Mucosa of descending colon (tissue), 3 donors: ENCODE results near the gene MAPRE2. TPM values are rescaled to one million over a fixed set of nuclear protein-coding genes. Genes with fewer than 3 reads are reported as not detected.

Experiments used
- ATAC-seq: fragments of 200-7000 bp; cut with Tn5 transposase; one replicate; pipeline ENCODE4 v1.9.1; 2020; ENCODE audit warnings: mild to moderate bottlenecking, moderate library complexity
- DNase-seq, 3 donors: peaks; one replicate each; pipeline ENCODE4 v3.0.0-alpha.2; 2020
- H3K36me3 ChIP-seq: fragments of 200-600 bp; one replicate; pipeline ENCODE4 v1.8.0; 2021; ENCODE audit warnings: low read depth, mild to moderate bottlenecking
- H3K4me1 ChIP-seq: fragments of 200-600 bp; one replicate; pipeline ENCODE4 v1.8.0; 2021; ENCODE audit warnings: low read depth, mild to moderate bottlenecking
- H3K4me3 ChIP-seq: fragments of 200-600 bp; one replicate; pipeline ENCODE4 v1.8.0; 2021; ENCODE audit warnings: mild to moderate bottlenecking
- H3K9me3 ChIP-seq: fragments of 200-600 bp; one replicate; pipeline ENCODE4 v1.8.0; 2021; ENCODE audit warnings: mild to moderate bottlenecking
- CTCF ChIP-seq: fragments of 200-600 bp; IDR thresholded peaks from one replicate; pipeline ENCODE4 v1.8.0; 2022; ENCODE audit warnings: antibody characterized with exemption, mild to moderate bottlenecking
- intact Hi-C, 2 donors: fragments of 100-400 bp; cut with DNase I in 1 of 2; cut with micrococcal nuclease in 1 of 2; formaldehyde crosslinking; loops; one replicate each; pipeline versions ENCODE4 v1.11.0 to v1.11.1; 2022; cut with DNase I, micrococcal nuclease
- total RNA-seq, 3 donors: library from RNA; stranded (reverse); fragmentation: NEBNext Ultra II Directional in 2 of 3; extraction: Animal tissue kit (Norgen Biotek cat#: 25700) in 2 of 3; gene quantifications; one replicate each; pipeline versions ENCODE4 v1.2.1 to v1.2.4, GENCODE V29; 2021 to 2023
- donor health status: DM: no; HTN: no; CAD: no; lungs with moderate emphysema.
- donor health status: DM: no; HTN: no; CAD: no.
- donor health status: DM: no; HTN: yes; CAD: no.

Gene MAPRE2
- total RNA-seq, 3 donors from 2014 or later, result 26.4 to 31.3 (median 27.3) TPM

- DNase-seq (no peak), ATAC-seq (no peak)
- no peaks in the 10 kb centered on the region for H3K4me1 ChIP-seq
- no peak overlapping the region for H3K4me3 ChIP-seq
- no peak for TF ChIP-seq CTCF
- H3K36me3 ChIP-seq, result no peaks in the 10 kb centered on the region
- intact Hi-C loops, result loop anchor here in 1 of 2 donors (10.0 kb wide), 1 partner anchor 145 kb away; no protein-coding TSS in a partner anchor
- no peaks in the 10 kb centered on the region for H3K9me3 ChIP-seq
Observed at GRCh38 chr18:34999756-35000289, 41.4 kb upstream of the MAPRE2 start.

GRCh38 chr18:35000457-35000856, 40.8 kb upstream of the MAPRE2 start:
- Histone ChIP-seq H3K36me3 (no peaks in the 10 kb centered on the region), H3K4me3 (no peak overlapping the region), H3K9me3 (no peaks in the 10 kb centered on the region), H3K4me1 (no peaks in the 10 kb centered on the region)
- intact Hi-C loops, result loop anchor here in 1 of 2 donors (10.0 kb wide), 1 partner anchor 144 kb away; no protein-coding TSS in a partner anchor
- TF ChIP-seq CTCF, result no peak
- ATAC-seq (no peak), DNase-seq (no peak)

- intact Hi-C loops, result loop anchor here in 1 of 2 donors (10.0 kb wide), 1 partner anchor 143 kb away; no protein-coding TSS in a partner anchor
- Histone ChIP-seq H3K36me3 (no peaks in the 10 kb centered on the region), H3K9me3 (no peaks in the 10 kb centered on the region), H3K4me3 (no peak overlapping the region), H3K4me1 (no peaks in the 10 kb centered on the region)
- TF ChIP-seq CTCF, result no peak
- ATAC-seq (no peak), DNase-seq (no peak)
Observed at GRCh38 chr18:35002120-35002519, 39.1 kb upstream of the MAPRE2 start.

- Histone ChIP-seq H3K4me3 (no peak overlapping the region), H3K36me3 (no peaks in the 10 kb centered on the region), H3K9me3 (no peaks in the 10 kb centered on the region), H3K4me1 (no peaks in the 10 kb centered on the region)
- intact Hi-C loops, result loop anchor here (5.0 to 10.0 kb wide), 2 partner anchors 136 to 139 kb away; no protein-coding TSS in a partner anchor
- TF ChIP-seq CTCF, result peak; percentile 13
- peak; percentile 74 for ATAC-seq
- DNase-seq, result peak in 1 of 3 donors; percentile 23
Observed at GRCh38 chr18:35005963-35006577, 35.1 kb upstream of the MAPRE2 start.

- no peak for DNase-seq
- no peaks in the 10 kb centered on the region for H3K9me3 ChIP-seq
- TF ChIP-seq CTCF, result no peak
- H3K4me3 ChIP-seq, result no peak overlapping the region
- intact Hi-C loops, result no loop called here
- ATAC-seq, result no peak
- H3K36me3 ChIP-seq, result no peaks in the 10 kb centered on the region
- no peaks in the 10 kb centered on the region for H3K4me1 ChIP-seq
Observed at GRCh38 chr18:35010156-35010555, 31.1 kb upstream of the MAPRE2 start.
